Stimulated activated CD8-positive, alpha-beta memory T cell treated with anti-CD3 and anti-CD28 coated beads, Interleukin-7, amount 100 ng/mL, for 24 hours (primary cell): Measurements from ENCODE around the gene ZDHHC14.
"Not testable (repeated sequence)": the region's sequence is repeated elsewhere in the genome, so short reads cannot be mapped to it uniquely, and the experiment has no call there.

Source experiments
- DNase-seq: peaks from one replicate; pipeline ENCODE4 v3.0.0-alpha.2; 2020; ENCODE audit warnings: low read depth

Gene ZDHHC14

DNA sequence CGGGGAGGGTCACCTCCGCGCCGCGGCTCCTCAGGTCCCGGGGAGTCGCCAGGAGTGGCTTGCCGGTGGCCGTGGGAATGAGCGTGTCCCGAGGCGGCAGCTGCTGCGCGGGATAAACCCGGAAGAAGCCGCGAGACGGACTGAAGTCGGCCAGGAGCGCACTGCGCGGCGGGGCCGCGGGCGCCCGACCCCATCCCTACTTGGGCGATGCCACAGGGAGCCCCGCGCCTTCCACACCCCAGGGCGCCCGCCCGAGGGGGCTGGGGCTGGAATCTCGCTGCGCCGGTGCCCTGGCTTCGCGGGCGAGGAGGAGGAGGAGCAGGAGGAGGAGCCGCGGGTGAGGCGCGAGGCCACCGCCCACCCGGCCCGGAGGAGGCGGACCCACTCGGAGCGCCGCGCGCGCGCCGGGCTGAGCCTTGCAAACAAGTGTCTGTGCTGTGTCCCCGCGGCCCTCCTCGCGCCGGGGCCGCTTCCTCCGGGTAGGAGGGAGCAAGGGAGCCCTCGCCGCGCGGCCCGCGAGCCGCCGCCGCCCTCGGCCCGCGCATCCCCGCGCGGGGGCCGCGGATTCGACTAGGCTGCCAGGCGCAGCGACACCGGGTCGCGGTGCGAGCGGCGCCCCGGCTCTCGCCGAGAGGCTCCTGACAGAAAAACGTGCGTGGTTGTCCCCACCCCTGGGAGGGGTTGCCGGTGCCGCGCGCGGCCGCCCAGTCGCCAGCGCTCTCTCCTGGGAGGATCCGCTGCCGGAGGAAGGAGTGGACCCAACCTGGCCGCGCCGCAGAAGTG is at the start of gene ZDHHC14:
Gene ZDHHC14 (plus strand): TSS at position 412 of the 783 bp plus-strand sequence.
- peak; percentile 71 for DNase-seq

DNA sequence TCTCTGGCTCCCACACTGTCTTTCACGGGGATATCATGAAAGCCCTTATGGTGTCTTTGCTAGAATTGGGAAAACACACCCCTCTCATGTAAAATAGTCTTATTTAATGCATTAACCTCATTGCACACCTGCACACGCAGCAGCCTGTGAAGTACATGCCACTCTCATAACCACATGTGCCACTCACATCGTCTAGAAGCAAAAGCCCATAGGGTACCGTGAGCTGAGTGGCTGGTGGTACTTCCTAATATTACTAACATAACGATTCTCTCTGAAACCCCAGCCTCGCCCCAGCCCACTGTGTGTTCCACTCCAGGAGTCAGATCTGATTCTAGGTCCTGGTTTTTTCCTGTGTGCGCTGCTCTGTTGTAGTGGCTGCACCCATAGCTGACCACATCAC is 48.2 kb upstream of the ZDHHC14 start:
- no peak for DNase-seq

DNA sequence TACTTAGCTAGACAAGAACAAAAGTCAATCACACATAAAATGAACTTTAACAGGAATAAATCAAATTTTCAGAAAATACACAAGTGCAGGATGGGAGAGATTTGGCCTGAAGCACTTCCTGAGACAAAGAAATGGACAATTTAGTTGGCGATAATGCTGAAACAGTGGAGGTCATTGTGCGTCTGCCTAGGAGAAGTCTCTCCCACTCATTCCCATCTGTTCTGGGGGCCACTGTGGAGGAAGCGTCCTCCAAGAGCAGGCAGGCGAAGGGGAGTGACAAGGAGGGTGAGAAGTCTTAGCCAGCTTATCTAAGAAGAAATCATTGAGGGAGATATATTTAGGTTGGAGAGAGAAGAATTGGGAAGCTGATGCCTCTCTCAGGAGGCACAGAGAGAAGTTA is 47.5 kb upstream of the ZDHHC14 start:
- DNase-seq, result no peak

DNA sequence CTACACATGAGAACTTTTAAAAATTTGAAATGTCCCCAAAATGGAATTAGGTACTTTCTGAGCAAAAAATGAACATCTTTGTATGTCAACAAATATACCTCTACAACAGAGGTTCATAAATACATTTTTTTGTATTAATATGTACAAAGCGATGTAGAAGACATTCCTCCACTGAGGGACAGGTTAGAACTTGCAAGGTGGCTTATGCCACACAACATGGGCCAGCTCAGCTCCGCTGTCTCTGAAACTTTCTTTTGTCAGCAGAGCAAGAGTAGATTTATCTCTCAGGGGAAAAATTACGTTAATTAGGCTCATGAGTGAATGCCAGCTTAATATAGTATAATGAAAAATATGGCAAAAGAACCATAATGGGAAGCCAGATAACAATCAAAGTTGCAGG is 47.0 kb upstream of the ZDHHC14 start:
- no peak for DNase-seq

DNA sequence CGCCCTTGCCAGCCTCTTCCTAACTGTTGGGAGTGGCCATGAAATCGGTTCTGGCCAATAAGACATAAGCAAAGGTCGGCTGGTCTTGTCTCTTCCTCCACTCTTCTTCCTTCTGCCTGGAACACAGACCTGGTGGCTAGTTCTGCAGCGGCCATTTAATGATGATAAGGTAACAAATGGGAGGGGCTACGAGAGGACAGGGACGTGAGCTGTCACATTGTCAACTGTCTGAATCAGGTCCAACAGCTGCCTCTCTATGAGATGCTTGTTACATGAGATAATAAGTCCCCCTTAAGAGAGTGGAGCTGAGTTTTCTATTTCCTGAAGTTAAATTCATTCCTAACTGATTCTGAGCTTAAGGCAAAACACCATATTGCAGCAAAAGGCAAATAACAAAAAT is 45.2 kb upstream of the ZDHHC14 start:
- DNase-seq, result no peak

DNA sequence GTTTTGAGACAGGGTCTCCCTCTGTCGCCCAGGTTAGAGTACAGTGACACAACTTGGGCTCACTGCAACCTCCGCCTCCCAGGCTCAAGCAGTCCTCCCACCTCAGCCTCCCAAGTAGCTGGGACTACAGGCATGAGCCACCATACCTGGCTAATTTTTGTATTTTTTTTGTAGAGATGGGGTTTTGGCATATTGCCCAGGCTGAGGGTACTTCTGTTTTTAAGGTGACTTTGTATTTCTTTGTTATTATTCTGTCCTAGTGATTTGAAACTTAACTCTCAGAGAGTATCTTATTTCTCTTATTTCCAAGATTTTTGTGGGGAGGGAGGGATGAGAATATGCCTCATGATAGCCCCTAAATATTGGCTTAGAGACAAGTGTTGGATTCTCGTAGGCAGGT is 43.7 kb upstream of the ZDHHC14 start:
- not testable (repeated sequence) for DNase-seq

DNA sequence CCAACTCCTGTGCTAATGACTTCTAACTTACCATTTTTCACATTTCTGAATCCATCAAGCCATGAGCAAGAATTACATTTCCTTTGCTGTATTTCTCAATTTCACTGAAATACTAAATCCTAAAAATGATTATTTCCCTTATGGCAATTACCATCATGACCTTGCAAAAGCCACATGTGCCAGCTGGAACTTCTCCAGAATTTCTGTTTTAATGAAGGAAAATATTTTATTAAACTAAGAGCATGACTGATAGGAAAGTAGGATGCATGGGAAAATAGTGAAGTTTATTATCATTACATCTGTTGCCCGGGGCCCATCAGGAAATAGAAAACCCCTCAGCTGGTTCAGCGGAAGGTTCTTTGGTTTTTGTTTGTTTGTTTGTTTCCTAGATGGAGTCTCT is 43.2 kb upstream of the ZDHHC14 start:
- DNase-seq, result no peak

DNA sequence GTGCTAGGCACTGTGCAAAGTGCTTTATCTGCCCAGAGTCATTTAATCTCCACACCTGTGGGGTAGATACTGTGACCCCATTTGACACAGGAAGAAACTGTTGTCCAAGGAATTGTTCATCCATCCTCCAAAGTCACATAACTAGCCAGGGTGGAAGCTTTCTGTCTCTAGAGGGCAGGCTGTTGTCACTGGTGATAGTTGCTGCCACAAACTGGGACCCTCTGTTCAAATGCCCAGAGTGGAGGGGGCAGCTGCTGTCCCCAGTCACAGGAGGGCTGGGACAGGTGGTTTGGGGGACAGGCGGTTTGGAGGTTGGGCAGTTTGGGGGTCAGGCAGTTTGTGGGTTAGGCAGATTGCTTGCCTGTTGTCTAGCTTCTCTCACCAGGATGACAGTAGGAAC is 41.6 kb upstream of the ZDHHC14 start:
- no peak for DNase-seq

DNA sequence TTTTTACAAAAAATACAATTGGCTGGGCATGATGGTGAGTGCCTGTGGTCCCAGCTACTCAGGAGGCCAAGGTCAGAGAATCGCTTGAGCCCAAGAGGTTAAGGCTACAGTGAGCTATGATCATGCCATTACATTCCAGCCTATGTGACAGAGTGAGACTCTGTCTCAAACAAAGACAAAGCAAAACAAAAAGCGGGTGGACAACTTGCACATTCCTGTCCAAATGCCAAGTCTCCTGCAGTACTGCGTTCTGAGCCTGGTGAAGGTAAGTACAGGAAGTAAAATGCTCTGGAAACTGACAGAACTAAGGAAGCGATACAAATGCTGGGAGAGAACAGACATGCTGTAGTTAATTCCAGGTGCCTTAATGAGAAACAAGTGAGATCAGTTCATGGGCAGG is 37.3 kb upstream of the ZDHHC14 start:
- DNase-seq, result no peak

DNA sequence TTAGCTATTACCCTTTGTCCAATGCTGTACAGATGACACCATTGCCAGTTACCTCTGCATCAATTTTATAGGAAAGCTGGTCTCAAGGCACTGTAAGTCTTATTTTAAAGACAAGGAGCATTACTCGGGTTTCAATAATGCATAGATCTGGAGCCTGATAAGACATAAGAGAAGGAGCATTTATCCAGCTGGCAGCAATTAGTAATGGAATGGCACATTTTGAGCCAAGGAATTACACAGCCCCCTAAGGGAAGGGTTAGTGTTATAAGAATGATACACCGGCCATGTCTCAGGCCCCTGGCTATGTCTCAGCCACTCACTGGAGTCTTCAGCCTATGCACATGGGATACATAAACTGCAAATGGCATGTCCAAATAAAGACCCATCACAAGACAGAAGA is 34.6 kb upstream of the ZDHHC14 start:
- DNase-seq, result no peak

DNA sequence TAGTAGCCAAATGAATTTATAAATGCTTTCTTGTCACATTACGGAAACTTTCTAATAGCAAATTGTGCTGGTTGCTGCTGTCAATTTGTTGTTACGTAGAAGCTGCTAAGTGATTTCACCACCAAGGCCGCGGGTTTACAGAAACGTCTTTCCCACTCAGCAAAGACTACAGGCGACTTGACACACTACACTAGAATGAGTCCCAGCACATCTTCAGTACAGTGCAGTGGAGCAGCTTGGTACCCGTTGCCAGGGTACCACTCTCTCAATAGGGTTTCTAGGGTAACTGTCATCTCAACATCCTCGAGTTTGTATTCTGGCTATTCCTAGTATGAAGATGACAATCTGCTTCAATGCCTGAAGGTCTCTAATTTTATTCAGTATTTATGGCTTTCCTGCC is 22.7 kb upstream of the ZDHHC14 start:
- DNase-seq, result no peak

DNA sequence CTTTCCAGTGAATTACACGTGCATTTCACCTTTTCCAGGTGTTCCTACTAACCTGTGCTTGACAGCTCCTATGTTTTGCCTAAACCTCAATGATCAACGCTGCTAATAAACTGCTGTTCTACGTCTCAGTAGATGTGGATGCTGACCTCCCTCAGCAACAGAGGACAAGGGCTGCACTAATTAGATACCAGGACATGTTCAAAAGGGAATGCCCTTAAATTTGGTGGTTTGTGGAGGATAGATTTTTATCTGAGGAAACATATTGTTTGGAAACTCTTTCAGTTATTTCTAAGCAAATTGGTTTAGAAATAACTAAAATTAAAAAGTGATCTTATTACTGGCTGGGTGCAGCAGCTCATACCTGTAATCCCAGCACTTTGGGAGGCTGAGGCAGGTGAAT is 19.1 kb upstream of the ZDHHC14 start:
- no peak for DNase-seq

DNA sequence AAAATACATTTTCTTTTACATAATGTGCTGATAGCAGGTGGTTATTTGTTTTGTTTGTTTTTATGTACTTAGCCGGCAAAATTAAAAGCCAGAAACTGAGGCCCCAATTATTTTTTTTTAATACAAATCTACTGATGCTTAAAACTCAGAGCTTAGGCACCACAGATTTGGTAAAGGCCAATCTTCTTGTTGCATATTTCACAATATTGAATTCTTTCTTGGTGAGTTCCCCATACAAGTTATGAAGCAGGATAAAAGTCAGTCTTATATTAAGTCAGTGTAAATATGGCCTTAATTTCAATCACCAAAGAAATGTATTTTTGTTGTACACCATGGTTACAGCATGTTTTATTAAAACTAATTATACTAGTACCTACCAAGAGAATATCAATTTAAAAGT is 16.3 kb upstream of the ZDHHC14 start:
- DNase-seq, result no peak

DNA sequence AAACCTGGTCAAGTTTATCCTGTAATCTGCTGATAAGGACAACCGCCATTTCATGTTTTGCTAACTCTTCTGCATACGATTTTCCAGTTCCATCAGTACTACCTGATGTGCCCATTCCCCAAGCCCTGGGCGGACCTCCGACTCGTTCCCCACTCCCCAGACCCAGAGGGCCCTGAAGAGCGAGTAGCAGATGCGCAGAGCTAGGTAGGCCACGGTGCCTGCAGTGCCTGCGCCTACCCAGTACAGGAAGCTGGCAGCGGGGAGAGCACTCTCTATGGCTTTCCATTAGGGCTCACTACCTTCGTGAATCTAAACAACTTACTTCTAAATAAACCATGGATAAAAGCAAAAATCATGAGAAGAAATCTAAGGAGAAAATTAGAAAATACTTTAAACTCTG is 14.3 kb upstream of the ZDHHC14 start:
- DNase-seq, result no peak

DNA sequence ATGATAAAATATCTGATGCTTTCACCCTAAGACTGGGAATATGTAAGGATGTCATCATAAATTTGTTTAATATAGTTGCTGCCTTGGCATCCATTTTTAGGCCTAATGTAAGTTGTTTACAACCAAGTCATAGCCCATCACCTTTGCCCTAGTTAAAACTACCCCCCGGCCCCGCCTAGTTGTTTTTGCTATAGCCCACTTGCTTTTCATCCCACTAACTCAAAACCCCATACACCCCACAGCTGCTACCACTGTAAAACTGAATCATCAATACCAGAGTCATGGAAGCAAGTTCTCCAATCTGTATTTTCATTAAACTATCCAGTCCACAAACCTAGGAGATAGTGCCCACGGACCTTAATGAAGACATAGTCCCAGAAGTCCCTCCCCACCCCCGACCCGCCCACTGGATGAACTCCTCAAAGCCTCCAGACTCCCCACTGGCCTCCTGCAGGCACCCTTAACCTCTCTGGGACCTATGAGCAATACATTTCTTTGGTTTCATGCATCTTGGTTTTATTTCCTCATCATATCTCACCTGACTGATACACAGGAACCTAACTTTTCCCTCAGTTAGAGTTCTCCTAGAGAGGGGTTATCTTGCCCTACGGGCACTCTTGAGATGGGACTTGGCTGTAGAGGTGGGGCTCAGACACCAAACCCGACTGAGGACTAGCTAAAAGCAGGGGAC is 12.5 kb upstream of the ZDHHC14 start:
- DNase-seq, result no peak

DNA sequence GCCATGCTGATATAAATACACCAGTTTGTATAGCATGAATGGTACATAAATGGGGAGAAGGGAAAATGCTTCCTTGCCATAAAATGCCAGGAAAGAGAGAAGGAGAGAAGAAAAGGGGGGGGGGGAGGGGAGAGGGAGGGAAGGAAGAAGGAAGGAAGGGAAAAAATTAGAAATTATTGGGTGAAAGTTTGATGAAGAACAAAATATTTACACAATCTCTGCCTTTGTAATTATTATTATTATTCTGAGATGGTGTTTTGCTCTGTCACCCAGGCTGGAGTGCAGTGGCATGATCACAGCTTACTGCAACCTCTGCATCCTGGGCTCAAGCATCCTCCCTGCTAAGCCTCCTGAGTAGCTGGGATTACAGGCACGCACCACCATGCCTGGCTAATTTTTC is 10.2 kb upstream of the ZDHHC14 start:
- DNase-seq, result no peak

DNA sequence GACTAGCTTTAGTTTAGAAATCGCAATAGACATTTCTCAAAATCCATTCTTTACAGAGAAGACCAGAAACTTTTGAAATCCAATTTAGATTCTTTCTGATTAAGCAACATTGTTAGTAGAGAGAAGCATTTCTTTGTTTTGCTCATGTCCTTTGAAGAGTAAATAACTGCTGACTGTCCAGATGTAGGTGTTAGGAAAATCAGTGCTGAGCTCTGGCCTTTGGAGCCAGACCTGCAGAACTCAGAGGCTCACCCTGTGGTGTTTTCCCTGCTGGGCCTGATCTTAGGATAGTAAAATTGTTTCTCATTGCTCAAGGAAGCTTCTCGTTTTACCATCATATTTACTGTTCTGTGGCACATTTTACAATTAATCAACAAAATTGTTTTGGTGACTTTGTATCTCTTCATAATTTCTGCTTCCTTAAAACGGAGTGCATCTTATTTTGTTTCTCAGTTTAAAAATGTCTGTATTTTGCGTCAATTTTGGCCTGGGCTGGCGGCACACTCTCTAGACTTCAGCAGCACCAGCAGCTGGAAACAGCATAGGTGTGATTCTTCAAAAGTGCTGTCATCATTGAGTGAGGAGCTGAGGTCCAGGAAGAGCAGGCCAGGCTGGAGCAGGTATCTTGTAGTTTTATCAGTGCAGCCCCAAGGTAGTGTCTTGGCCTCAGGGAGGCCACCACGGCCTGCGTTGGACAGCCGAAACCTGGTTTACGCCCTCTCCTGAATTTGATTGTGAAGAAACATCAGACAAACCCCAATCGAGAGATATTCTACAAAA is 8.3 kb upstream of the ZDHHC14 start:
- DNase-seq, result no peak

DNA sequence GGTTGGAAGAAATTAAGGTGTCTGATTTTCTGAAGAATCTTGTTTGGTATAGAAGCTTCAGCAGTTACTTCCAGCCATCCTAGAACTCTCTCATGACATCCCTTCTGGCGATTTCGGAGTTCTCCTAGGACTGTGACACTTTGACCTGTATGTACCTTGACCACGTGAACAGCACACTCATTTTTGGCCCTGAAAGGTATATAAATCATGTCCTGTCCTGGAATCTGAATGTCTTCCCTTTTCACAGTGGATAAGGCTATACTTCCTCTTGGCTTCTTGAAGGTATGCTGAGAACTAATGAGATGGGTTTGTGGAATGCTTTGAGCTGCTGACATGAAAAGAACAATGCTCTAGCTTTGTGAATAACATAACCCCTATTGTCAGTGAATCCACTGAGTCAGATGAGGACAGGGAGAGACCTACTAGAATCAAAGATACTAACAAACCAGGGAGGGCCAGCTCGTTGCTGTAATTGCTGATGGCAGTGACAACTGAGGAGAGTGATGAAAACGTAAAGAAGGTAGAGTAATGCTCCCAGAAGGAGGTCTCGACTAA is 6.0 kb upstream of the ZDHHC14 start:
- no peak for DNase-seq

DNA sequence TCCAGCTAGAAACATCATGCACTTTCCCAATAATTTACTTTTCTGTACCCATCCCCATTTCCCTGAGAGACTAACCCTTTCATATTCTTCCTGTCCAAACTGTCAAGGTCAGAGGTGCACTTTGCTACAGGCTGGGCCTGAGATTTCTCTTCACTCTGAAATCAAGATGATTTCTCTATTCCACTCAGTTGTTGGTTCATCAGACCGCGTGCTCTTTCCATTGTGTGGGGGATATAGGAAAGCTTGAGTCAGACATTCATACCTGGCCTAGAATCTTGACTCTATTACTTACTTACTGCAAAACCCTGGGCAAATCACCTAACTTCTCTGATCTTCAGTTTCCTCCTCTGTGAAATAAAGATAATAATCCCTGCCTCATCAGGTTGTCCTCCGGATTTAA is 4.7 kb upstream of the ZDHHC14 start:
- no peak for DNase-seq

DNA sequence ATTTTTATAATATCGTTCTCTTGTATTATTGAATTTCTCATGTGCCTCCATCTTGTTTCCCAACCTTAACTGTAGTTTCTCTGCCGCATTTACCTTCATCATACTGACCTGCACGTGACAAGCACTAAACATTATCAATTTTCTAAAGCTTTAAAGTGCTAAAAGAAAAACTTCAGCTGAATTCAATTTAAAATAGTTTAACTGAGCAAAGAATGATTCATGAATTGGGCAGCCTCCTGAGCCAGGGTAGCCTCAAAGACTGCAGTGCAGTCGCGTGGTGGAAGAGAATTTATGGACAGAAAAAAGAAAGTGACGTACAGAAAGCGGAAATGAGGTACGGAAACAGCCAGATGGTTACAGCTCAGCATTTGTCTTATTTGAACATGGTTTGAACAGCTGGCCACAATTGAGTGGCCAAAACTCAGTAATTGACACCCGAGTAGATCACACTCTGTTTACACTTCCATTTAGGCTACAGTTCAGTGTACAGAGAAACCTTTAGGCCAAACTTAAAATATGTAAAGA is 4.2 kb upstream of the ZDHHC14 start:
- DNase-seq, result no peak

DNA sequence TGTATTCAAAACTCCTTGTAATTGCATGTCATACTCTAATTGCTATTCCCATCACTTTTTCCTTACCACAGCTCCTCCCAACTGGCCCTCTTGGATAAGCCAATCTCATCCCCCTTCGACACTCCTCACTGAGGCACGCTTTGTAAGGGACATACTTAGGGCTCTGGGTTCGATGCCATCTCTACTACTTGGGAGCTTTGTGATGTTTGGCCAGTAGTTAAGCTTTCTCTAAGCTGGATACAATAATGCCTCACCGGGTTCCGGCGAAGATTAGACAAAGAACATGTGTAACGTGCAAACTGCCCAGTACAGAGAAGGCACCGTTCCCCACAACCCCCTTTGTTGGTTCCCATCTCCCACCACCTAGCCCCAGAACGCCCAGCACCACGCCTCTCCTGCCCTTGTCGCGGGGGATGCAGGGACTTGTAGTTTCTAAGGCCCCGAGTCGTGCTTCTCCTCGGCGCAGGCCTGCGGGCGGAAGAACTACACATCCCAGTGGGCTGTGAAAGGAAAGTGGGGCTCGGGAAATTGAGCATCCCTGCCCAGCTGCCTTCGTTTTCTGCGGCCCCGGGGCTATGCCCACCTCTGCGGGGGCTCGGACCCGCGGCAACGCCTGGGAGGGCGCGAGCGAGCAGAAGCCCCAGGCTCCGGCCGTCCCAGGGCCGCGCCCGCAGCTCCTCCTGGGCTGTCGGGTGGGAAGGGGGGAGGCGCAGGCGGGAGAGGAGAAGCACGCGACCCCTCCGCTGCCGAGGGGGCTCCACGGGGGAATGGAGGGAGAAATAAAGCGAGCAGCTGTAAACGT is 1.1 kb upstream of the ZDHHC14 start:
- DNase-seq, result peak; percentile 66

DNA sequence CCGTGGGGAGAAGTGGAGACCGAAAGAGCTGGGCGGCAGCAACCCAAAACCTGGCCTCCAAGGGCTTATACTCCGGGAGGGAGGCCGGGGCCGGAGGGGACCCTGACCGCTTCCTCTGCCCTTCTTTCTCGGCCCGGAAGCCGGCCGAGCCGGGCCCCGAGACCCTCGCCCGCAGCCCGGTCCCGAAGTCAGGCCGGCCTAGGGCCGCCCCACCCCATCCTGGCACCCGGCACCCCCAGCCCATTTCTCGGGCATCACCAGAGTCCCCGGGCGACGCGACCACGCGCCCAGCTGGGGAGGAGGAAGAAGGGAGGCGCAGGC is 572 bp upstream of the ZDHHC14 start:
- peak; percentile 1 for DNase-seq
